Measurements from ENCODE around the gene TPM1.
"Not testable (repeated sequence)": the region's sequence is repeated elsewhere in the genome, so short reads cannot be mapped to it uniquely, and the experiment has no call there.

TPM1 gene

GRCh38 chr15:63041974-63042876 is at the start of gene TPM1:
Gene TPM1, plus strand, starts transcription at chr15:63042747. Its CDS starts 83 bp downstream, at chr15:63042830.
- DNase-seq, result no peak

GRCh38 chr15:62993066-62993465 is 49.5 kb upstream of the TPM1 start:
- no peak for DNase-seq

DNA sequence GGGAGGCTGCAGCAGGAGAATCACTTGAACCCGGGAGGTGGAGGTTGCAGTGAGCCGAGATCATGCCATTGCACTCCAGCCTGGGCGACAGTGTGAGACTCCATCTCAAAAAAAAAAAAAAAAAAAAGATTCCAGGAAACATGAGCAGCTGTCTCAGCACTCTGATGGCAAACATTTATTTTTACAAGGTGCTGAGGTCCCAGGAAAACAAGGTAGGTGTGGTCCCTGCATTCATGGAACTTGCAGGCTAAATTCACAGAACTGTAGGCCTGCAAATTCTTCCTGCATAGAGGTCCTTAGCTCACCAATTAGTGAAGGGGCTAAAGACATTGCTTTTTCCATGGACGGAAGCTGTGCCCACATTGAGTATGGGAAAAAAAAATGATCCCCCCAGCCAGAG is 48.9 kb upstream of the TPM1 start:
- not testable (repeated sequence) for DNase-seq

DNA sequence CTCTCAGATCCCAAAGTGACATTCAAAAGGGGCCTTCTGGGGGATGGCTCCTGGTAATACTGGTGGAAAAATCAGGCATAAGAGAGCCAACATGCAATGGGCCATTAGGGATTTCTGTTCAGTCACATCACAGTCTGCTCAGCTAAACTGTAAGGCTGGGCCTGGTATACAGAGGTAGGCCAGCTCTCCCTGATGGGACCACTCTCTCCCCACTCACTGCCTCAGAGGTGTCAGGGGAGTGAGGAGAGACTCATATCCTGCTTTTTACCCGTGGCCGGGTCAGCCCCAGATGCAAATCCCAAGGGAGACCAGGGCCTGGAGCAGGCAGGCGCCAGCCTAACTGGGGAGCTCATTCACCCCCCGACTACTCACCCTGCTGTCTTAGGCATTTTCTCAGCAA is 48.1 kb upstream of the TPM1 start:
- DNase-seq, result no peak

GRCh38 chr15:62994975-62995681 is 47.4 kb upstream of the TPM1 start:
- DNase-seq, result no peak

GRCh38 chr15:62997441-62997840 is 45.1 kb upstream of the TPM1 start:
- DNase-seq, result no peak

DNA sequence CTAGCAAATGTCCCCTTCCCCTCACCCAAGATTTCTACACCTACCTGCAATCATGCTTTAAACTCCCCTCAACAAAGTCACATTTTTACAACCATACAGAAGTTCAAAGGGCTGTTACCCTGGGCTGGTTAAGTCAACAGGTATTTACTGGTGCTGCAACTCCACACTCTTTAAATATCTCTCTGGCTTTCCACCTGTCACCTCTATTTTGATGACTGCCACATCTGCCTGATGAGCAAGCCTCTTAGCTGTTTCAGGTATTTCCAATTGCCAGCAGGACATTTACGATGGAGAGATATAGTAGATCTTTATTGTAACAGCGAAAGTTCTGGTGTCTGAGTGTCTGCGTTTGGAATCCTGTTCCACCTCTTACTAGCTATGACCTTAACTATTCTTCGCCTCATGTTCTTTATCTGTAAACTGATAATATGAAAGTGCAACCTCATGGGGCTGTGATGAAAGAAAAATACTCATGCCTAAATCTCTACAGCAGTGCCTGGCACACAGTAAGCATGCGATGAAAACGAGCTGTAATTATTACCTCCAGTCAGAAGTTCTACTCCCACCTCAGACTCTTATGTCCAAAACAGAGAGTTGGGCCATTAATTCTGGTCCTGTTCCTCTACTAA is 44.2 kb upstream of the TPM1 start:
- no peak for DNase-seq

DNA sequence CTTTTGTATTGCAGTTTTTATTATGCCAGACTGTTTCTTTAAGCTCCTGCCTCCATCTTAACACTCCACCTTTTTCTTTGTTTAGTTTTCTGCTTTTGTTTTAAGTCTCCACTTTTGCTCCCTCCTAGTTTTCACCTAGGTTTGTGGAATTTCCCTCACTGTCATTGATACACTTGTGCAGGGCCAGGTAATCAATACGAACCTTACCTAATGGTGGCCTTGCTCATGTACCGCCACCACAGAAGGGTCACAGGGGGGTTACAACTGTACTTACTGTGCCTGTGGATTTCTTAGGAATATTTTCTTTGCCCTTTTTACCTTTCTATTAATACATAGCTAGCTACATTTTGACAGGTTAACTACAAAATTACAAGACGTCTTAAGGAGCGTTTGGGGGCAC is 43.4 kb upstream of the TPM1 start:
- DNase-seq, result no peak

DNA sequence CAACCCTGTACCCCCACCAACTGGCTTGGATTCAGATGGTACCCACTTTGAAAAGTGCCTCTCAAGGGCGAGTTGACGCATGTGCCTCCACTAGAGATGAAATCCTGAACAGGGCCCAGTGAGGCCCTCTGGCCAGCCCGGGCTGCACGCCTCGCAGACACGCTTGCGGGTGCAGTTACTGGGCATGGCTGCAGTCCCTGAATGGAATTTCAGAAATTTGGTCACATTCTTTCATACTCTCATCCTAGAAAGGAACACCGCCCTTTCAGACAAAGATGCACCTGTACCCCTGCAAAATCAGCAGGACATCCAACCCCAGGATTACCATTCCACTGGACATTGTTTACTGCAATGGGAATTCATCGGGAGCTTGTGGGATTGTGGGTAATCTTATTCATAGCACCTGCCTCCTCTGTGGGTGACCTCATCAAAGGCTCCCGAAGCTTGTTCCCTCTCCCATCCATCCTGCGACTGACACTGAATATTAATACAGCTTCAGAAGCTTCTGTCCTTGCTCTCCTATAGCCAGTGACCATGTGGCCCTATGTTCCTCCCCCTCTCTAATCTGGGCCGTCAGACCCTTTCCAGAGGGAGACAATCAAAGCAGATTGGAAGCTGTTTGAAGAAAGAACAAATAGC is 42.5 kb upstream of the TPM1 start:
- DNase-seq, result no peak

DNA sequence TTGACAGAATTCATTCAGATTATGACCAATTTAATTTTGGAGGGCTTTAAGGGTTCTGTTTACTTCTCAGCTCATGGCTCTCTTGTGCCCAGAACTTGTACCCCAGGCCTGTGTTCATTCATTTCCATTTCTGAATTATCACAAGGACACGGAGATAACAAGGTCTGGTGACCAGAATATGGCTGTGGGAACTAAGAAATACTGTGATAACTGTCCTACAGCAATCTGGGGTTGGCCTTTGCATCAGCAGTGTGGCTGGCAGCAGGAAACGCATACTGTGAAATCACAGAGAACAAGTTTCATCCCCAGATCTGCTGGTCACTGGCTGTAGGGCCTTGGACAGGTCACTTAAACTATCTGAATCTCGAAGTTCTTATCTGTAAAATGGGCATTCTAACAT is 41.8 kb upstream of the TPM1 start:
- DNase-seq, result no peak

DNA sequence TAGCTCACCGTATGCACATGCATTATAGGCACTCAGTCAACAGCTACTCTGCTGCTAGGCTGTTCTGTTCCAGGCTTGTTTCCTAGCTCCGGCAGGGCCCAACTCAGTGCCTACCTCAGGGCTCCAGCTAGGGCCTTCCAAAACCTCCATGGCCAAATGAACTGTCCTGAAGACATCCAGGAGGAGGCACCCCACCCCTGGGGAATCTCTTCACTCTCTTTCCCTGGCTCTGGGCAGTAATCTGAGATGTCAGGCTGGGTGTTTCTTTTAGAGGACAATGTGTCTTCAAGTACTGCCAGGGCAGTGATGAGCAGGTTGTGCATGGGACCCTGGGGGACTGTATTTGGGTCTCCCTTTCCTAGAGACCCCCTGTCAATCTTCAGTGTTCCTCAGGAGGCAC is 38.3 kb upstream of the TPM1 start:
- no peak for DNase-seq

DNA sequence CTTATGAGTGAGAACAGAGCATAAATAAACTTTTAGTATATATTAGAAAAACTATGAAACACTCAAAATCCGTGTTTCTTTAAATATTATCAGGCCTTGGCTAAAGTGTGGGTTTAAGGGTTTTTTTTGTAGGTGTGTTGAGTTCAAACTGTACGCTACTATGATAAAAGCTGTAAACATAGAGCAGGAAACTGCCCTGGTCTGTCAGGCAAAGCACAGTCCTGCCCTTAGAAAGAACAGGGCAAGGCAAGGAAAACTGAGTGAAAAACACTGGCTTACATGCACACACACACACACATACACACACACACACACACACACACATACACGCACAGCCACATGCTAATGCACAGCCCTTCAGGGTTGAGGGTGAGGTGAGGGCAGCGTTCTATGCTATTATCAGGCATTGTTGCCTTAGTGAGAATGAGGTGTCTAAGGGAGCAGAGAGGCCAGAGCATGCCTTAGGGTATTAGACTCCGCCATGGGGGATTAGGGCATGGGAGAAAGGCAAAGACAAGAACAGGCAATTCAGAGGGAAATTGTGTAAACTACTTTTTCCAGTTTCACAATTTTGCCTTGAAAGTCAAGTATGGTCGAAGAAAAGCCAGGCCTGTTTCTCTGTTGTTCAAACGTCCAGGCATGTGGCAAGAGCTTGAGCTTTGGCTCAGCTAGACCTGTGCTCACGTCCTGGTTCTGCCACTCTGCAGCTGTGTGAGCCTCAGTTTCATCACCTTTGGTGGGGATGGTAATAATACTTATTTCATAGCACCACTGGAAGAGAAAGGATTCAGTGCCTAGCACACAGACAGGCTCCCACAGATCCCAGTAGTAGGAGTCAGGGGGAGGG is 36.3 kb upstream of the TPM1 start:
- DNase-seq, result no peak

DNA sequence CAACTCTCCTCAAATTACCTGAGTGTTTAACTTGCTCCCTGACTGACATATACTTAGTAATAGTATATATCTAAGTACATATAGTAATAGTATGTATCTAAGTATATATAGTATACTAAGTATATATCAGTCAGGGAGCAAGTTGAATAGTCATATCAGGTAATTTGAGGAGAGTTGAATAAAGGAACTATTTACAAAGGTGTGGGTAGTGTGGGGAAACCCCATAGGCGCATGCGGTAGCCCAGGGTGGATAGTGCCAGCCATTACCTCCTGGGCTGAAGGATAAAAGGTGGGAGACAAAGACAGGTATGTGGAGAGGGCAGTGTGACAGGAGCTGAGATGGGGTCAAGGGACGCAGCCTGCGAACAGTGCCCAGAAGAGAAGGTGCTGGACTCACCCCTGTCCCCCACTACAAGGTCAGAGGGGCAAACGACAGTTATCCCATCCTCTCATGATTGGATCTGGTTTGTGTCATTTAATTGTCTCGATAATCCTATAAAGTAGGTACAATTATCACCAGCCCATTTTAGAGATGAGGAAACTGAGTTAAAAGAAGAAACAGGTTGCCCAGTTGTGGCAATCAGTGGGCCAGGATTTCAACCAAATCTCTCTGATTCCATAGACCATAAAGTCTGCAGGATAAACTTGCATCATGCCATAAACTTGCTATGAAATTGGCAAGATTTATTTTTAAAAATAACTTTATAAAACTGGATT is 34.1 kb upstream of the TPM1 start:
- no peak for DNase-seq

- DNase-seq, result no peak
Measured at GRCh38 chr15:63010386-63010785, 32.2 kb upstream of the TPM1 start.

DNA sequence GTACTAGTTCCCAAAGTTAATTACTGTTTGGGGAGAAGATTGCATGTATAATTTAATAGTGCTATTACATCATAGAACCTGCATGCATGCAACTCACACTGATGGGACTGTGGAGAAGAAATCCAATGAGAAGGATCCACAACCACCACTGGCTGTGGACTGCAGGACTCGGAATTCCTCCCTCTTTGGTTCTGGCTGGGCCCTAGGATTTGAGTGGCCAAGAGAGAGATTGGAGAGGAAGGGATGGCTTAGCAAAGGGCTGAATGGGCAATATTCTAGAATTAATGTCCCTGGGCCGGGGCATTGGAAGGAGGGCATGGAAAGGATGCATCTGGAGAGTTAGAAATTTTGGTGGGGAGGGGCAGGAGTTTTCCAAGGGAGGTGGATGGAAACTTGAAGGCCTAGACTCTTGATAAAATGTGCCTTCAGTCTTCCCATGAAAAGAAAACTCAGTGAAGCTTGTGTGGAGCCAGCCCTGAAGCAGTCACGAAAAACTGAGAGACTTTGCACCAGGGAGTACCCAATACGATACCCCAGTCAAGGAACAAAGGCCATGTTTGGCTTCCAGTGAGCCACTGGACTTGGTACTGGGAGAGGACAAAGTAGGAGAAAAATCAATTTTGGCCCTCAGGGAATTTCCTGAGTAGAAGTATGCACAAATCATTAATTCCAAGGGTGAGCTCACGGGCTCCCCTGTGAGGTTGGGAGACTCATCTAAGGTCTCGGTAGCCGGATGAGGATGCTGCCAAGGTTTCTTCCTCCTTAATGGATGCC is 31.4 kb upstream of the TPM1 start:
- no peak for DNase-seq

DNA sequence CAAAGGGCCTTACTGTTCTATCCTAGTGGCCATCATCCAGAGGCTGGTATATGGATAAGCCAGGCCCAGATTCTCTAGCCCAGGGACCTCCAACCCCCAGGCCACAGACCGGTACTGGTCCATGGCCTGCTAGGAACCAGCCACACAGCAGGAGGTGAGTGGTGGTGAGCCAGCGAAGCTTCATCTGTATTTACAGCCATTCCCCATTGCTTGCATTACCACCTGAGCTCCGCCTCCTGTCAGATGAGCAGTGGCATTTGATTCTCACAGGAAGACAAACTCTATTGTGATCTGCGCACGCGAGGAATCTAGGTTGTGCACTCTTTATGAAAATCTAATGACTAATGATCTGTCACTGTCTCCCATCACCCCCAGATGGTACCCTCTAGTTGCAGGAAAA is 30.1 kb upstream of the TPM1 start:
- no peak for DNase-seq

DNA sequence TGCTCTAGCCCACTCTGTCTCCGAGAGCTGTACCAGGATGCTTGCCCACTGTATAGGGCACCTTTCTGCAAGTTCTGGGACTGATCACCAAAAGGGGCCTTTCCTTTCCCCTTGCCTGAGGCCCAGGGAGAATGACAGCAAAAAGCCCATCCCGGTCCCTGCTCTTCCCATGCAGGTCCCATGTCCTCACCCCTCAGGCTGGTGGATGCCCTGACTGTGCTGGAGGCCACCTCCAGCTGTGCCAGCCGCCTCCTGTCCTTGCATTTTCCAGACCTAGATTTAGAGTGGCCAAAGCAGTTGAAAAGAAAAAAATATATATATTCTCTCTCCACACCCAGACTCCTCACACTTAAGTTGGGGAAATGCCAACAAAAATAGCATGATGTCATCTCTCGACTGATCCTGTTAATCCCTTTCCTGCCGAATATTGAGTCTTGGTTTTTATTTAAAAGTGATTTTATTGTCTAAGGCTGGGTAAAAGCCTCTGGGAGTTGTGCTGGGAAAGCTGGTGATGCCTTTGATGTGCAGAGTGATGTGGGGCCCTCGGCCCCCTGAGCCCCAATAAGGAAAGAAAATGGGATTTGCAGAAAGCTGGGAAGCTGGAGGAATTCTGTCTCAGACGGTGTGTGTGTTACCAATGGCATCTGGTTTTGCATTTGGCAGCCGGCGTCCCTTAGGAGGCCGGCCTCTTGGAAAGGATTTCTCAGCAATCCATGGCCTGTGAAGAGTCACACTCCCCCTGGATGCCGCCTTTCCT is 29.3 kb upstream of the TPM1 start:
- no peak for DNase-seq

DNA sequence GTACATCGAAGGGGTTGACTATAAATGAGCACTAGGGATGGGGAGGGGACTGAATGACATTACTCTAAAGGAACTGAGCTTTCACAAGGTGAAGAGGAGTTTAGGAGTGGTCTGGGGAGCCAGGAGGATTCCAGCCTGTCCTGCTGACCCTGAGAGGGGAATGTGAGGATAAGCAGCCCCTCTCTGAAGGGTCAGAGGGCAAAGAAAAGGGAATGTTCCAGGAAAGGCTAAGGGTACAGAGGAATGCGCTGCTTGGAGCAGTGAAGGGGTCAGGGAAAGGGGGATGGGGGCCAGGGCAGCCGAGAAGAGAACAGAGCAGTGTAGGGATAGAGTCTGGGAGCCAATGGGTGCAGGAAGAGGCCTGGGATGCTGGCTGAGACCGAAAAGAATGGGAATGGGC is 28.0 kb upstream of the TPM1 start:
- no peak for DNase-seq

DNA sequence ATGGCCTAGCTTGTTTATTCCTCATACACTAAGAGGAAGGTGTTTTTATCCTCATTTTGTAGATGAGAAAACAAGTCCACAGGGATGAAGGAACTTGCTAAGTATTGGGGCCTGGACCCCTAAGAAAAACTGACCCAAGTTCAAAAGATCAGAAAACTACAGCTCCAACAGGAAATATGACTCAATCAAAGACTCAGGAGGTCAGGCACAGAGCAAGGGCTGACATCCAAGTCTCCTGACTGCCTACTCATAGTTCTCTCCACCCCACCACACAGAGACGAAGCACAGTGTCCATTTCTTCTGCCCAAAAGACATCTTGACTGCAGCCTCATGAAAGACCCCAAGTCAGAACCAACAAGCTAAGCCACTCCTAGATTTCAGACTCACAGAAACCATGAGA is 26.9 kb upstream of the TPM1 start:
- no peak for DNase-seq

DNA sequence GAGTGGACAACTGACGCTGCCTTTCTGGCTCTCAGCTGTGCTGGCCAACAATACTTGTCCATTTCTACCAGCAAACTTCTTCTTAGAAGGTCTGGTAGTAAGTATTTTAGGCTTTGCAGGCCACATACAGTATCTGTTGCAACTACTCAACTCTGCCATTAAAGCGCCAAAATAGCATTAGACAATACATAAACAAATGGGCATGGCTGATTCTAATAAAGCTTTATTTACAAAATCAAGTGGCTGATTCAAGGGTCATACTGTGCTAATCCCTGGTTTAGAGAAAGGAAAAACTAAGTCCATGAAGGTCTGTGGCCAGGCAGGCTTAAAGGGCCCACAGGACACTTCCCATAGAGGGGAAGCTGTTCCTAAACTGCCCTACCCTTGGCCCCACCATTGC is 26.3 kb upstream of the TPM1 start:
- no peak for DNase-seq

Measured in cortex of kidney (tissue), 1 donor.